Liver (tissue), 9 donors: Measurements from ENCODE around the gene DCDC2C. TPM values are rescaled to one million over a fixed set of nuclear protein-coding genes. Genes with fewer than 3 reads are reported as not detected.

Experiments
- DNase-seq: peaks from one replicate; pipeline ENCODE4 v3.0.0-alpha.2; 2017; ENCODE audit warnings: low spot score
- H3K27ac ChIP-seq, 2 donors: one replicate each; pipeline ENCODE4 v1.7.0; 2013; ENCODE audit warnings: inconsistent platforms in 2 of 2, low read length in 2 of 2, control low read depth in 1 of 2, low read depth in 1 of 2, mild to moderate bottlenecking in 1 of 2
- H3K27me3 ChIP-seq, 4 donors: one replicate each; pipeline versions ENCODE4 v1.6.1 to v1.7.0; 2013; ENCODE audit warnings: low read length in 3 of 4, inconsistent platforms in 1 of 4, mild to moderate bottlenecking in 1 of 4, moderate library complexity in 1 of 4; ENCODE audit not compliant: control insufficient read depth in 4 of 4, insufficient read depth in 4 of 4
- H3K36me3 ChIP-seq, 4 donors: one replicate each; pipeline versions ENCODE4 v1.6.1 to v1.7.0; 2013; ENCODE audit warnings: low read length in 3 of 4, mild to moderate bottlenecking in 3 of 4, low read depth in 1 of 4, moderate library complexity in 1 of 4; ENCODE audit not compliant: control insufficient read depth in 4 of 4, insufficient read depth in 3 of 4
- H3K4me1 ChIP-seq, 4 donors: one replicate each; pipeline versions ENCODE4 v1.6.1 to v1.7.0; 2013; ENCODE audit warnings: low read length in 3 of 4, mild to moderate bottlenecking in 3 of 4, moderate library complexity in 1 of 4; ENCODE audit not compliant: control insufficient read depth in 4 of 4, insufficient read depth in 4 of 4
- H3K4me3 ChIP-seq, 3 donors: one replicate each; pipeline versions ENCODE4 v1.6.1 to v1.7.0; 2013; ENCODE audit warnings: low read length in 3 of 3, control low read depth in 1 of 3, low read depth in 1 of 3, mild to moderate bottlenecking in 1 of 3
- H3K9ac ChIP-seq, 2 donors: one replicate each; pipeline ENCODE4 v1.7.0; 2013; ENCODE audit warnings: low read length in 2 of 2, mild to moderate bottlenecking in 2 of 2, moderate library complexity in 2 of 2, control low read depth in 1 of 2, low read depth in 1 of 2
- H3K9me3 ChIP-seq, 4 donors: one replicate each; pipeline versions ENCODE4 v1.6.1 to v1.7.0; 2013; ENCODE audit warnings: low read length in 3 of 4; ENCODE audit not compliant: control insufficient read depth in 4 of 4
- CTCF ChIP-seq: fragments of 150-350 bp; IDR thresholded peaks from 2 replicates; pipeline ENCODE4 v1.5.1; 2017; ENCODE audit warnings: improper control_type of control experiment, low read depth, low read length; ENCODE audit not compliant: missing input control
- EGR1 ChIP-seq, 2 donors: IDR thresholded peaks; 2 replicates each; pipeline ENCODE4 v1.6.1; 2016 to 2018; ENCODE audit warnings: antibody characterized with exemption in 2 of 2, low read depth in 2 of 2
- FOXA1 ChIP-seq: IDR thresholded peaks from 2 replicates; pipeline ENCODE4 v1.6.1; 2016; ENCODE audit warnings: antibody characterized with exemption
- FOXA2 ChIP-seq: IDR thresholded peaks from 2 replicates; pipeline ENCODE4 v1.6.1; 2016; ENCODE audit warnings: antibody characterized with exemption
- GABPA ChIP-seq, 2 donors: IDR thresholded peaks in 1 of 2; conservative IDR thresholded peaks in 1 of 2; 2 replicates each; pipeline ENCODE4 v1.6.1; 2016; ENCODE audit warnings: antibody characterized with exemption in 2 of 2, mild to moderate bottlenecking in 1 of 2, moderate library complexity in 1 of 2
- HNF4A ChIP-seq, 2 donors: conservative IDR thresholded peaks; 2 replicates each; pipeline ENCODE4 v1.6.1; 2016; ENCODE audit warnings: antibody characterized with exemption in 2 of 2, mild to moderate bottlenecking in 2 of 2
- HNF4G ChIP-seq: IDR thresholded peaks from 2 replicates; pipeline ENCODE4 v1.6.1; 2016; ENCODE audit warnings: antibody characterized with exemption
- JUND ChIP-seq, 2 donors: IDR thresholded peaks; 2 replicates each; pipeline ENCODE4 v1.6.1; 2016; ENCODE audit warnings: antibody characterized with exemption in 2 of 2
- MAX ChIP-seq: IDR thresholded peaks from 2 replicates; pipeline ENCODE4 v1.6.1; 2016; ENCODE audit warnings: antibody characterized with exemption
- NR2F2 ChIP-seq: IDR thresholded peaks from 2 replicates; pipeline ENCODE4 v1.6.1; 2016; ENCODE audit warnings: antibody characterized with exemption
- RAD21 ChIP-seq, 2 donors: IDR thresholded peaks; 2 replicates each; pipeline ENCODE4 v1.6.1; 2016; ENCODE audit warnings: antibody characterized with exemption in 2 of 2, mild to moderate bottlenecking in 2 of 2
- REST ChIP-seq: IDR thresholded peaks from 2 replicates; pipeline ENCODE4 v1.6.1; 2016; ENCODE audit warnings: antibody characterized with exemption, mild to moderate bottlenecking
- RXRA ChIP-seq, 2 donors: IDR thresholded peaks; 2 replicates each; pipeline ENCODE4 v1.6.1; 2017 to 2018; ENCODE audit warnings: antibody characterized with exemption in 2 of 2, mild to moderate bottlenecking in 1 of 2
- TAF1 ChIP-seq: conservative IDR thresholded peaks from 2 replicates; pipeline ENCODE4 v1.6.1; 2016; ENCODE audit warnings: antibody characterized with exemption, mild to moderate bottlenecking
- WGBS: extraction: QIAGEN DNeasy Blood & Tissue Kit; methylation state at CpG from one replicate; pipeline ENCODE4 v1.1.7; 2013; 5-methylcytosine and 5-hydroxymethylcytosine counted together
- polyA plus RNA-seq, 2 donors: library from polyadenylated mRNA; stranded (reverse) in 1 of 2; unstranded in 1 of 2; fragments of 200-250 nt in 1 of 2; fragments of >200 nt in 1 of 2; fragmentation: Nextera tagmentation in 1 of 2; extraction: Ambion mirVana in 1 of 2; gene quantifications; one replicate each; pipeline versions ENCODE4 v1.2.1 to v1.2.3, GENCODE V29; 2013 to 2015
- total RNA-seq, 2 donors: library from RNA; depleted of rRNA; stranded (reverse); fragments of >200 nt; gene quantifications; one replicate each; pipeline ENCODE4 v1.2.3, GENCODE V29; 2014
- donor health status: healthy.
- donor health status: healthy.
- donor health status: healthy.
- donor health status: healthy.
- donor health status: healthy.

Gene DCDC2C
- total and polyA plus RNA-seq, 4 donors, result not detected

DNA sequence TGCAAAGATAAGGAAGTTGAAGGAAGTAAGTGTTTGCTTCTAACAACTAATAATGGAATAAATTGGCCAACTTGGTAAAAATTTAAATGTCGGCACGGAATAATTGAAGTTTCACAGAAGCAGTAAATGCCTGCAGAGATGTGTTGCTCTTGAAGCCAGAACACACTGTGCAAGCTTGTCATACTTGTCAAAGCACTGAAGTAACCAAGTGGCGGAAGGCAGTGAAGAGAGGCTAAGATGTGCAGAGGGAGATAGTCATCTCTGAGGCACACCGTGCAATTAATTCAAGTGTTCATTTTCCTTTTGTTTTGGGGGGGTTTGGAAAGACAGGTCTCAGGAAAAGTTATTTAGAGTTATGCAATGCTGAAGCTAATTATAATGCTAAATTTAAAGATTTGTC lies 5.2 kb downstream of the DCDC2C start:
- H3K4me3 ChIP-seq, result no peak overlapping the region
- WGBS, result 90% methylated on average over 4 of the region's 4 CpGs

DNA sequence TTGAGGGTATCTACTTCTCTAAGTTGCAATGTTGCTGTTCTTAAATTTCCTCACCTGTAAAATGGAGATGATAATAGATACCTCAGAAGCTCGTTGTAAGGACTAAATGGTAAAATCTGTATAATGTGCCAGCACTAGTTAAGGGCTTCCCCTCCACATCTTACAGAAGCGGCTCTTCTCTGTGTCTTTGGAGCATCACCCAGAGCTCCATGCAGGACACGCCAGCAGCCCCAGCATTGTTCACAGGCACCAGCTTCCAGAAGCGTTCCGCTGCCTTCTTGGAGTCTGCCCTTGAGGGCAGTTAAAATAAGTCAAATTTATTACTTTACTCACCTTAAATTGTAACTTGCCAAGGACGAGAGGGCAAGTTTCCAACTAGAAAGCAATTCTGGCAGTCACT lies 5.8 kb downstream of the DCDC2C start:
- no peak for TF ChIP-seq FOXA1
- TF ChIP-seq RXRA (IDR thresholded peaks at IDR 0.05), result no peak
- TF ChIP-seq HNF4G, result no peak
- TF ChIP-seq CTCF, result no peak
- no peak for TF ChIP-seq FOXA2
- TF ChIP-seq MAX, result no peak
- Histone ChIP-seq H3K4me3 (no peak overlapping the region), H3K4me1 (no peaks in the 10 kb centered on the region), H3K27me3 (peaks cover 0 to 4% (median 0%) of the 10 kb centered on the region in 4 donors), H3K36me3 (no peaks in the 10 kb centered on the region), H3K9ac (no peak overlapping the region), H3K27ac (no peak overlapping the region), H3K9me3 (no peaks in the 10 kb centered on the region)
- 73% methylated on average over 6 of the region's 6 CpGs for WGBS
- DNase-seq, result no peak

More for the DNA sequence above, 5.2 kb downstream of the DCDC2C start:
- Histone ChIP-seq H3K4me1 (peaks cover 0 to 5% (median 1%) of the 10 kb centered on the region in 4 donors), H3K9ac (no peak overlapping the region), H3K27ac (no peak overlapping the region), H3K9me3 (no peaks in the 10 kb centered on the region), H3K36me3 (no peaks in the 10 kb centered on the region), H3K27me3 (peaks cover 0 to 4% (median 2%) of the 10 kb centered on the region in 4 donors)
- no peak for DNase-seq
- no peak for TF ChIP-seq RXRA (IDR thresholded peaks at IDR 0.05)
- no peak for TF ChIP-seq FOXA1
- no peak for TF ChIP-seq REST
- TF ChIP-seq FOXA2, result no peak
- TF ChIP-seq CTCF, result no peak
- TF ChIP-seq HNF4A (conservative IDR thresholded peaks at IDR 0.05), result no peak
- TF ChIP-seq EGR1 (IDR thresholded peaks at IDR 0.05; ENCODE audit: low read depth in 2 of 2), result no peak
- no peak for TF ChIP-seq JUND (IDR thresholded peaks at IDR 0.05)
- TF ChIP-seq NR2F2, result no peak
- no peak for TF ChIP-seq RAD21 (IDR thresholded peaks at IDR 0.05)
- TF ChIP-seq TAF1, result no peak
- TF ChIP-seq GABPA (IDR thresholded peaks at IDR 0.05 in 1 of 2, conservative IDR thresholded peaks at IDR 0.05 in 1 of 2), result no peak
